Bronchial smooth muscle cell (primary cell): ENCODE measurements around the gene TP53RK. TPM values are rescaled to one million over a fixed set of nuclear protein-coding genes. Genes with fewer than 3 reads are reported as not detected.

ENCODE experiments used
- total RNA-seq: library from RNA; depleted of rRNA; stranded (reverse); fragments of >200 nt; gene quantifications from 2 replicates; pipeline ENCODE4 v1.2.1, GENCODE V29; 2014

Gene TP53RK
- total RNA-seq, result 12.3 and 15.4 TPM in 2 replicates

GRCh38 chr20:46689082-46689753, at the start of gene TP53RK:
Gene TP53RK (minus strand): TSS chr20:46689444. CDS start chr20:46689414, 30 bp downstream.

GRCh38 chr20:46709459-46710152, 20.4 kb upstream of the TP53RK start, which contains the start of gene SLC2A10:
Gene SLC2A10 (plus strand): TSS chr20:46709649. CDS start chr20:46709737, 88 bp downstream.

GRCh38 chr20:46651091-46651962, 37.9 kb downstream of the TP53RK start, which contains the start of gene SLC13A3:
Gene SLC13A3 (minus strand): TSS chr20:46651459. CDS start chr20:46651421, 38 bp downstream.

Other genes starting within 250 kb of the TP53RK start
- gene ZNF334, start 175.9 kb downstream of the TP53RK start, total RNA-seq, result 2.4 and 7.0 TPM in 2 replicates
- gene OCSTAMP, start 138.8 kb downstream of the TP53RK start, total RNA-seq, result not detected in 2 replicates
- 2.2 and 2.5 TPM in 2 replicates for gene SLC13A3, start 38.0 kb downstream of the TP53RK start, total RNA-seq
- 40.6 and 42.4 TPM in 2 replicates for gene SLC2A10, start 20.2 kb upstream of the TP53RK start, total RNA-seq
- 2.4 and 12.0 TPM in 2 replicates for gene EYA2, start 205.4 kb upstream of the TP53RK start, total RNA-seq